SK-N-SH treated with all-trans-retinoic acid at 6 μM for 48 hours (cell line): ENCODE data around the gene MAP3K6.

Experiments
- ATAC-seq: fragments of 200-7000 bp; cut with Tn5 transposase; 3 replicates; pipeline ENCODE4 v1.9.1; 2020; ENCODE audit warnings: mild to moderate bottlenecking, moderate library complexity
- ARNTL ChIP-seq: fragments of 450-650 bp; formaldehyde crosslinking; IDR thresholded peaks from 2 replicates; pipeline ENCODE4 v1.5.0; 2020; ENCODE audit warnings: low read depth, mild to moderate bottlenecking, moderate library complexity, borderline replicate concordance
- BACH2 ChIP-seq: fragments of 250-450 bp; sonication (Bioruptor Pico); IDR thresholded peaks from 2 replicates; pipeline ENCODE4 v1.9.0; 2021; ENCODE audit warnings: mild to moderate bottlenecking, borderline replicate concordance
- CREB5 ChIP-seq: fragments of 250-450 bp; sonication (Bioruptor Pico); IDR thresholded peaks from 2 replicates; pipeline ENCODE4 v1.5.1; 2020; ENCODE audit warnings: low read depth, mild to moderate bottlenecking, moderate library complexity
- CSDC2 ChIP-seq: fragments of 250-450 bp; sonication (Bioruptor Pico); IDR thresholded peaks from 2 replicates; pipeline ENCODE4 v1.5.0; 2020; ENCODE audit warnings: mild to moderate bottlenecking, moderate library complexity
- CSRNP3 ChIP-seq: fragments of 250-450 bp; sonication (Bioruptor Pico); IDR thresholded peaks from 2 replicates; pipeline ENCODE4 v1.5.1; 2021; ENCODE audit warnings: mild to moderate bottlenecking, moderate library complexity
- ESRRG ChIP-seq: fragments of 250-450 bp; sonication (Bioruptor Pico); IDR thresholded peaks from 2 replicates; pipeline ENCODE4 v1.6.1; 2021; ENCODE audit warnings: mild to moderate bottlenecking
- GLIS3 ChIP-seq: fragments of 250-450 bp; sonication (Bioruptor Pico); IDR thresholded peaks from 2 replicates; pipeline ENCODE4 v1.5.0; 2020; ENCODE audit warnings: mild to moderate bottlenecking, moderate library complexity
- ISL1 ChIP-seq: fragments of 250-450 bp; sonication (Bioruptor Pico); IDR thresholded peaks from 2 replicates; pipeline ENCODE4 v2.1.2; 2022; ENCODE audit warnings: mild to moderate bottlenecking, moderate library complexity
- OSR1 ChIP-seq: fragments of 250-450 bp; sonication (Bioruptor Pico); IDR thresholded peaks from 2 replicates; pipeline ENCODE4 v1.8.0; 2022; ENCODE audit warnings: moderate library complexity, mild to moderate bottlenecking, inconsistent platforms
- PATZ1 ChIP-seq: fragments of 250-450 bp; sonication (Bioruptor Pico); IDR thresholded peaks from 2 replicates; pipeline ENCODE4 v1.8.0; 2020; ENCODE audit warnings: mild to moderate bottlenecking, moderate library complexity, borderline replicate concordance
- POU6F1 ChIP-seq: fragments of 250-450 bp; sonication (Bioruptor Pico); IDR thresholded peaks from 2 replicates; pipeline ENCODE4 v1.8.0; 2021; ENCODE audit warnings: low read depth, mild to moderate bottlenecking, moderate library complexity, borderline replicate concordance
- RARB ChIP-seq: fragments of 250-450 bp; sonication (Bioruptor Pico); IDR thresholded peaks from 2 replicates; pipeline ENCODE4 v1.8.0; 2021; ENCODE audit warnings: mild to moderate bottlenecking, moderate library complexity
- SNAI2 ChIP-seq: fragments of 250-450 bp; sonication (Bioruptor Pico); IDR thresholded peaks from 2 replicates; pipeline ENCODE4 v1.5.0; 2020; ENCODE audit warnings: mild to moderate bottlenecking, moderate library complexity
- TCF4 ChIP-seq: fragments of 250-450 bp; sonication (Bioruptor Pico); IDR thresholded peaks from 2 replicates; pipeline ENCODE4 v1.8.0; 2021; ENCODE audit warnings: mild to moderate bottlenecking, moderate library complexity, borderline replicate concordance
- TOX ChIP-seq: fragments of 250-450 bp; sonication (Bioruptor Pico); IDR thresholded peaks from 2 replicates; pipeline ENCODE4 v1.8.0; 2021; ENCODE audit warnings: mild to moderate bottlenecking, moderate library complexity, borderline replicate concordance
- TSHZ2 ChIP-seq: fragments of 250-450 bp; sonication (Bioruptor Pico); IDR thresholded peaks from 2 replicates; pipeline ENCODE4 v1.5.0; 2020; ENCODE audit warnings: mild to moderate bottlenecking, moderate library complexity
- ZC3H10 ChIP-seq: fragments of 250-450 bp; sonication (Bioruptor Pico); IDR thresholded peaks from 2 replicates; pipeline ENCODE4 v1.5.1; 2021; ENCODE audit warnings: mild to moderate bottlenecking, moderate library complexity
- ZFP30 ChIP-seq: fragments of 450-650 bp; formaldehyde crosslinking; IDR thresholded peaks from 2 replicates; pipeline ENCODE4 v1.5.0; 2022; ENCODE audit warnings: mild to moderate bottlenecking, moderate library complexity
- ZNF565 ChIP-seq: fragments of 450-650 bp; formaldehyde crosslinking; conservative IDR thresholded peaks from 2 replicates; pipeline ENCODE4 v1.5.0; 2020; ENCODE audit warnings: low read depth, mild to moderate bottlenecking, moderate library complexity
- ZNF70 ChIP-seq: fragments of 450-650 bp; formaldehyde crosslinking; IDR thresholded peaks from 2 replicates; pipeline ENCODE4 v1.5.0; 2020; ENCODE audit warnings: mild to moderate bottlenecking, moderate library complexity
- ZNF8 ChIP-seq: fragments of 450-650 bp; formaldehyde crosslinking; IDR thresholded peaks from 2 replicates; pipeline ENCODE4 v1.5.0; 2020; ENCODE audit warnings: mild to moderate bottlenecking, moderate library complexity

Gene MAP3K6

GRCh38 chr1:27366411-27367159, at the start of gene MAP3K6:
Gene MAP3K6 (minus strand): TSS chr1:27366961. CDS start chr1:27366597, 364 bp downstream.
- peak; percentile 81 for ATAC-seq
- TF ChIP-seq CSRNP3 (no peak), ZFP30 (CRISPR knock-in tag) (no peak), ESRRG (CRISPR knock-in tag) (no peak), ZNF70 (no peak), TSHZ2 (CRISPR knock-in tag) (no peak), GLIS3 (CRISPR knock-in tag) (no peak), SNAI2 (no peak), CSDC2 (CRISPR knock-in tag) (no peak), BACH2 (CRISPR knock-in tag) (no peak), ZNF8 (no peak), PATZ1 (no peak), CREB5 (CRISPR knock-in tag) (no peak), TCF4 (CRISPR knock-in tag) (no peak), ISL1 (CRISPR knock-in tag) (no peak), POU6F1 (CRISPR knock-in tag) (no peak), RARB (CRISPR knock-in tag) (no peak), ZC3H10 (CRISPR knock-in tag) (no peak), ZNF565 (CRISPR knock-in tag) (no peak), ARNTL (CRISPR knock-in tag) (no peak), OSR1 (no peak)

- ATAC-seq: no peak
These were observed 47.3 kb upstream of the MAP3K6 start for GRCh38 chr1:27414091-27414490.

More at GRCh38 chr1:27414091-27414490, 47.3 kb upstream of the MAP3K6 start:
- TF ChIP-seq PATZ1: no peak
- TF ChIP-seq TOX (CRISPR knock-in tag): no peak
- no peak for TF ChIP-seq ZNF70
- no peak for TF ChIP-seq ISL1 (CRISPR knock-in tag)
- no peak for TF ChIP-seq ZC3H10 (CRISPR knock-in tag)
- no peak for TF ChIP-seq OSR1
- no peak for TF ChIP-seq TSHZ2 (CRISPR knock-in tag)
- TF ChIP-seq ZNF565 (CRISPR knock-in tag): no peak
- no peak for TF ChIP-seq SNAI2
- no peak for TF ChIP-seq POU6F1 (CRISPR knock-in tag)
